GM19468 (cell line): ENCODE data around the gene DNAJC21.
A peak's percentile ranks its signal among the peaks of the same experiment; 100 is the strongest.

Experiments
- ATAC-seq: cut with Tn5 transposase; IDR thresholded peaks from one replicate; pipeline ENCODE4 v1.9.1; 2021; ENCODE audit warnings: mild to moderate bottlenecking, moderate library complexity, moderate number of reproducible peaks; ENCODE audit not compliant: unreplicated experiment; ENCODE audit errors: extremely low read depth

Gene DNAJC21

DNA sequence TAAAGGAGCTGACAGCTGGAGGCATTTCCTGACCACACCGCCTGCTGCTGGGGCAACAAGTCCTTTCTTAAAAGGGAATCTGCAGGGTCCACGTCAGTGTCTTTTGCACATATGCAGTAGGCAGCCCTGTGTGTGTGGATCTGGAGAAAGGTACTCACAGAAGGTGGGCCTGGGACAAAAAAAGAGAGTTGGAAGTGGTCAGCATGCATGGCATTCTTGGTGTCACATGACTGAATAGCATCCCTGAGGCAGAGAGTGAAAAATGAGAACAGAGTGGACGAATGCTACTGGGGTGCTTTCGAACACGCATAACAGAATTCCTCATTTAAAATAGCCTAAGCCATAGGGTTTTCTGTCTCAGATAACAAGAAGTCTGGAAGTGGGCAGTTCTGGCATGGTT, 47.0 kb downstream of the DNAJC21 start:
- ATAC-seq: no peak

DNA sequence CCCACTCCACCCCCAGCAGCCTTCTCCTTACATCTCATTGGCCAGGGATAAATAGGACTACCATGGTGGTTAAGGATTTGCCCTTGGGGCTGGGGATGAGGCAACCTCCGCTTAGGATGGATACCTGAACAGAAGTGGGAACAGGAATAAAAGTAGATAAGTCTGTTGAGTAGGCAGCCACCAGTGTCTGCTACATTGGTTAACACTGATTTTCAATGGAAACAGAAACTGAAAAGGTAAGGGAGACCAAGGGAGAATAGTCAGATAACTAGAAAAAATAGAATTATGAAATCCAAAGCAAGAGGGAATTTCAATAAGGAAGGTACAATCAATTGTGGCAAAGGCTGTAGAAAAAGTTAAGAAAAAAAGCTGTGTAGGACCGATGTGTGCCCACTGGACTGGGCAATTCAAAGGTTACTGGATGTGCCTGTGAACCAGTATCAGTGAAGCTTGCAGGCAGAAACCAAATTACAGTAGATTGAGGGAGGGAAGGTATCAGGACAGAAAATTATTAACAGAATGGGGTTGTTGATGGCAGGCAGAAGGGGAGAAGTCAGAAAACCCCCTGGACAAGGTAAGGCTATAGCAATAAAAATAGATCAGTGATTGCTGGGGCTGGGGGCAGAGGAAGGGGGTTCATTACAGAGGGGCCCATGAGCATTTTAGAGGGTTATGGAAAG, 48.7 kb downstream of the DNAJC21 start:
- peak; percentile 38 for ATAC-seq

GRCh38 chr5:34978681-34979080, 49.3 kb downstream of the DNAJC21 start:
- peak; percentile 37 for ATAC-seq

- no peak for ATAC-seq
Measured at GRCh38 chr5:34982823-34983222, 53.5 kb downstream of the DNAJC21 start.

GRCh38 chr5:34986965-34987364, 57.6 kb downstream of the DNAJC21 start:
- no peak for ATAC-seq

GRCh38 chr5:34991486-34992238, 62.3 kb downstream of the DNAJC21 start:
- ATAC-seq: no peak

GRCh38 chr5:34993951-34994350, 64.6 kb downstream of the DNAJC21 start:
- ATAC-seq: no peak

- no peak for ATAC-seq
Measured at GRCh38 chr5:34996261-34996660, 66.9 kb downstream of the DNAJC21 start.

- no peak for ATAC-seq
Measured at GRCh38 chr5:34998058-34998789, 68.9 kb downstream of the DNAJC21 start.

DNA sequence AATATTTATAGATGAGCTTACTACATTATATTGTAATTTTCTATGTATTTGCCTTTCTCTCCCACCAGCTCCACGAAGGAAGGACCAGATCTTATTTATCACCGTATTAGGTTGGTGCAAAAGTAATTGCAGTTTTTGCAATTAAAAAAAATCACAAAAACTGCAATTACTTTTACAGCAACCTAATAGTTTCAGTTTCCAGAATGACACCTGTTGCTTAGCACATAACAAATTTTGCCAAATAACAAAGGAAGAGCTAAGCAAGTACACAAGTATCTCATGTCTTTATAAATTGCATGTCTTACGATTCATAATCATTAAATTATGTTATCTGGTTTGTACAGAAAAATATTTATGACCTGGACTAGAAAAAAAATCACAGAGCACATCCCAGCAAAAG, 72.5 kb downstream of the DNAJC21 start:
- ATAC-seq: no peak

- ATAC-seq: no peak
Measured at GRCh38 chr5:35002459-35002858, 73.1 kb downstream of the DNAJC21 start.

DNA sequence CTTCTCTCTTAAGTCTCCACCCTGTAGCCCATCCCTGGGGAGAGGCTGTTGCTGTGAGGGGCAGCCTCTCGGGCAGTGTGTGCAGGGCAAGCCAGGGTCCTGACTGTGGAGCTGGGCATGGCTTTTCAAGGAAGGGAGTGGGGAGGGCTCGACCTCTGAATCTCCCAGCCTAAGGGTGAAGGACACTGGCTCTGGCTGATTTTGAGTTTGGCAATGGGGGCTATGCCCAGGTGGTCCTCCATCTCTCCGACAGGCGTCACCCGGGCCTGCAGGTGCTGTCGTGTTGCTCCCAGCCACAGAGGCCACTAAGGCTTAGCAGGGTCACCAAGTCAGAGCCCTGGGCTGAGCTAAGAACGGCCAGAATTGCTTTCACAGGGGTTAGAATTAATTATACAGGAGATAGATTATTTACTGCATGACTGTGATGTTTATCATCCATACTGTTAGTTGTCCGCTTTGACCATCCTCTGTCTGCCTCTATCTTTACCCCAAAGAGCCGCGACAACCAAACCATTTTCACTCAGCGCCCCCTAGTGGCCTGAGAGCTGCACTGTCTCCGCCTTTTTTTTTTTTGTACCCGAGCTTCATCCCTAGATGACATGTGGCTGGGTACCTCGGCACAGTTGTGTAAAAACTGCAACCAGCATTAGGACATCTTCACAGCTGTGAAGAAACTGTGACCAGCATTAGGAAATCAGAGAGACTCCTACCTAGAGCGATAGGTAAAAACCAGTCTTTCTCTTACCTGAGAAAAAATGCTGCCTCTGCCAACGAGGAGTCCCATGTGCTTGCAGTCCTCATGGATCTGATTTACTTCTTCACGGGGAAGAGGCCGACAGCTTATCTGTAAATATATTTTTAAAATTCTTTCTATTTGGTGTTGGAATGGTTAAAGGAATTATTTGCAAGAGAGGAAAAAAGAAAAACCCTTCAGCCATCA, 73.9 kb downstream of the DNAJC21 start:
- ATAC-seq: peak; percentile 21

- no peak for ATAC-seq
Measured at GRCh38 chr5:35004200-35004599, 74.8 kb downstream of the DNAJC21 start.

- ATAC-seq: no peak
Measured at GRCh38 chr5:35004771-35005170, 75.4 kb downstream of the DNAJC21 start.
